IMR-90 (cell line): Measurements from ENCODE around the gene CLPTM1L. TPM values are rescaled to one million over a fixed set of nuclear protein-coding genes. Genes with fewer than 3 reads are reported as not detected.

Experiments
- ATAC-seq: fragments of 200-7000 bp; cut with Tn5 transposase; 2 replicates; pipeline ENCODE4 v1.9.1; 2020; ENCODE audit warnings: low read depth, mild to moderate bottlenecking, moderate library complexity
- BruUV-seq: library from RNA; stranded (reverse); fragments of 400-500 nt; replicated peaks from 2 replicates; lab custom pipeline; 2021; lab: Mats Ljungman, UMichigan
- CTCF ChIA-PET: fragments of 300-600 bp; formaldehyde crosslinking; extraction: SDS; loops from one replicate; lab custom pipeline; 2021; ENCODE audit warnings: antibody characterized with exemption; lab: Yijun Ruan, JAX
- POLR2A ChIA-PET: fragments of 300-600 bp; sonication (Branson Sonifier 250); formaldehyde crosslinking; loops from one replicate; lab custom pipeline; 2022; ENCODE audit warnings: antibody characterized with exemption; ENCODE audit not compliant: unreplicated experiment; lab: Charles Lee
- DNase-seq: peaks from one replicate; pipeline ENCODE4 v3.0.0; 2013
- H2AFZ ChIP-seq: replicated peaks from 2 replicates; pipeline ENCODE3; 2013; ENCODE audit warnings: low read length, mild to moderate bottlenecking; ENCODE audit not compliant: poor library complexity
- H2AK5ac ChIP-seq: 2 replicates; pipeline ENCODE4 v1.6.1; 2013; ENCODE audit warnings: low read depth, low read length, inconsistent platforms
- H2AK9ac ChIP-seq: replicated peaks from 2 replicates; pipeline ENCODE3; 2013; ENCODE audit warnings: mild to moderate bottlenecking, low read depth, low read length, moderate library complexity; ENCODE audit not compliant: poor library complexity
- H2BK120ac ChIP-seq: 2 replicates; pipeline ENCODE4 v1.6.1; 2013; ENCODE audit warnings: low read depth, low read length, inconsistent platforms
- H2BK15ac ChIP-seq: 3 replicates; pipeline ENCODE4 v1.6.1; 2013; ENCODE audit warnings: low read depth, low read length, inconsistent platforms
- H2BK20ac ChIP-seq: 2 replicates; pipeline ENCODE4 v1.6.1; 2013; ENCODE audit warnings: low read depth, mild to moderate bottlenecking, inconsistent platforms, low read length, moderate library complexity
- H2BK5ac ChIP-seq: 2 replicates; pipeline ENCODE4 v1.6.1; 2013; ENCODE audit warnings: mild to moderate bottlenecking, low read depth, low read length, inconsistent platforms; ENCODE audit not compliant: poor library complexity, severe bottlenecking
- H3K14ac ChIP-seq: replicated peaks from 2 replicates; pipeline ENCODE4 v1.6.1; 2013; ENCODE audit warnings: low read depth, low read length, inconsistent platforms
- H3K18ac ChIP-seq: 2 replicates; pipeline ENCODE4 v1.6.1; 2013; ENCODE audit warnings: low read depth, low read length, control low read depth
- H3K23ac ChIP-seq: 2 replicates; pipeline ENCODE4 v1.6.1; 2013; ENCODE audit warnings: low read depth, low read length, inconsistent platforms
- H3K27ac ChIP-seq: 2 replicates; pipeline ENCODE4 v1.5.1; 2013; ENCODE audit warnings: mild to moderate bottlenecking, control low read depth, low read length; ENCODE audit not compliant: insufficient read depth
- H3K27me3 ChIP-seq: 2 replicates; pipeline ENCODE4 v1.6.1; 2013; ENCODE audit warnings: low read length; ENCODE audit not compliant: control insufficient read depth, insufficient read depth
- H3K36me3 ChIP-seq: 2 replicates; pipeline ENCODE4 v1.6.1; 2013; ENCODE audit warnings: low read length, mixed read lengths; ENCODE audit not compliant: control insufficient read depth, insufficient read depth
- H3K4ac ChIP-seq: 2 replicates; pipeline ENCODE4 v1.6.1; 2013; ENCODE audit warnings: low read depth, low read length, inconsistent platforms
- H3K4me1 ChIP-seq: 2 replicates; pipeline ENCODE4 v1.6.1; 2013; ENCODE audit warnings: low read length, mixed read lengths; ENCODE audit not compliant: control insufficient read depth, insufficient read depth
- H3K4me2 ChIP-seq: 2 replicates; pipeline ENCODE4 v1.6.1; 2013; ENCODE audit warnings: low read depth, mild to moderate bottlenecking, control low read depth, low read length, moderate library complexity
- H3K4me3 ChIP-seq: 2 replicates; pipeline ENCODE4 v1.5.1; 2013; ENCODE audit warnings: low read depth, mild to moderate bottlenecking, control low read depth, low read length, moderate library complexity; ENCODE audit not compliant: insufficient read depth
- H3K56ac ChIP-seq: 2 replicates; pipeline ENCODE4 v1.6.1; 2013; ENCODE audit warnings: low read length, inconsistent platforms; ENCODE audit not compliant: insufficient read depth; ENCODE audit errors: extremely low read depth
- H3K79me1 ChIP-seq, 2 experiments: 2 replicates each; pipeline ENCODE4 v1.6.1; 2013; ENCODE audit warnings: low read length in 2 of 2, inconsistent platforms in 1 of 2, low read depth in 1 of 2
- H3K9ac ChIP-seq: 2 replicates; pipeline ENCODE4 v1.6.1; 2013; ENCODE audit warnings: low read depth, low read length, control low read depth
- H3K9me1 ChIP-seq: 2 replicates; pipeline ENCODE4 v1.6.1; 2013; ENCODE audit warnings: low read length, inconsistent platforms; ENCODE audit not compliant: insufficient read depth
- H3K9me3 ChIP-seq: 2 replicates; pipeline ENCODE4 v1.6.1; 2013; ENCODE audit warnings: low read length; ENCODE audit not compliant: control insufficient read depth, insufficient read depth
- H4K20me1 ChIP-seq: 2 replicates; pipeline ENCODE4 v1.6.1; 2013; ENCODE audit warnings: low read length, inconsistent platforms; ENCODE audit not compliant: insufficient read depth
- H4K5ac ChIP-seq: 2 replicates; pipeline ENCODE4 v1.6.1; 2013; ENCODE audit warnings: mild to moderate bottlenecking, low read depth, low read length, control low read depth
- H4K8ac ChIP-seq, 2 experiments: 2 replicates each; pipeline ENCODE4 v1.6.1; 2013; ENCODE audit warnings: low read depth in 2 of 2, low read length in 2 of 2, control low read depth in 1 of 2, inconsistent platforms in 1 of 2
- H4K91ac ChIP-seq: 2 replicates; pipeline ENCODE4 v1.6.1; 2013; ENCODE audit warnings: low read depth, low read length, inconsistent platforms; ENCODE audit not compliant: insufficient read depth
- FOS ChIP-seq: fragments of 150-350 bp; IDR thresholded peaks from 2 replicates; pipeline ENCODE4 v1.6.1; 2016; ENCODE audit warnings: low read depth, low read length
- SMC3 ChIP-seq: fragments of 150-350 bp; IDR thresholded peaks from 2 replicates; pipeline ENCODE4 v1.6.1; 2016; ENCODE audit warnings: low read depth, mild to moderate bottlenecking, antibody characterized with exemption, low read length, moderate library complexity
- WGBS, 2 experiments: methylation state at CpG; one replicate each; pipeline versions ENCODE4 v1.1.5 to v1.1.7; 2013; ENCODE audit warnings: missing lambda C conversion rate in 2 of 2; ENCODE audit not compliant: insufficient read length in 1 of 2; ENCODE audit errors: extremely low coverage in 2 of 2; 5-methylcytosine and 5-hydroxymethylcytosine counted together
- dilution Hi-C: fragments of 300-500 bp; cut with HindIII; formaldehyde crosslinking; loops from one replicate; pipeline ENCODE4 v1.14.3; 2018; ENCODE audit warnings: low sequenced_read_pairs; ENCODE audit not compliant: unreplicated experiment
- in situ Hi-C: fragments of 300-500 bp; cut with MboI; formaldehyde crosslinking; loops from 3 replicates; pipeline ENCODE4 v1.14.3; 2019; ENCODE audit warnings: low sequenced_read_pairs, inconsistent platforms, mixed read lengths
- intact Hi-C: fragments of 100-400 bp; cut with micrococcal nuclease; formaldehyde crosslinking; loops from 2 replicates; pipeline ENCODE4 v1.10.0; 2022
- polyA plus RNA-seq, 3 experiments: library from polyadenylated mRNA; depleted of rRNA; stranded (reverse); fragments of >200 nt; gene quantifications; 2 replicates each; pipeline ENCODE4 v1.2.3, GENCODE V29; 2012; ENCODE audit warnings: low replicate concordance in 1 of 3
- total RNA-seq: library from RNA; depleted of rRNA; stranded (reverse); fragments of >200 nt; gene quantifications from 2 replicates; pipeline ENCODE4 v1.2.3, GENCODE V29; 2012
- TF ChIP-seq, protein P1 (sequence below): fragments of 150-350 bp; IDR thresholded peaks from 2 replicates; pipeline ENCODE4 v1.6.1; 2017; ENCODE audit warnings: mild to moderate bottlenecking, antibody characterized with exemption, low read length, low read depth

Gene CLPTM1L
- total and polyA plus RNA-seq, 2 of the 4 experiments (the other 2 are of a cell fraction): 114 to 137 TPM

DNA sequence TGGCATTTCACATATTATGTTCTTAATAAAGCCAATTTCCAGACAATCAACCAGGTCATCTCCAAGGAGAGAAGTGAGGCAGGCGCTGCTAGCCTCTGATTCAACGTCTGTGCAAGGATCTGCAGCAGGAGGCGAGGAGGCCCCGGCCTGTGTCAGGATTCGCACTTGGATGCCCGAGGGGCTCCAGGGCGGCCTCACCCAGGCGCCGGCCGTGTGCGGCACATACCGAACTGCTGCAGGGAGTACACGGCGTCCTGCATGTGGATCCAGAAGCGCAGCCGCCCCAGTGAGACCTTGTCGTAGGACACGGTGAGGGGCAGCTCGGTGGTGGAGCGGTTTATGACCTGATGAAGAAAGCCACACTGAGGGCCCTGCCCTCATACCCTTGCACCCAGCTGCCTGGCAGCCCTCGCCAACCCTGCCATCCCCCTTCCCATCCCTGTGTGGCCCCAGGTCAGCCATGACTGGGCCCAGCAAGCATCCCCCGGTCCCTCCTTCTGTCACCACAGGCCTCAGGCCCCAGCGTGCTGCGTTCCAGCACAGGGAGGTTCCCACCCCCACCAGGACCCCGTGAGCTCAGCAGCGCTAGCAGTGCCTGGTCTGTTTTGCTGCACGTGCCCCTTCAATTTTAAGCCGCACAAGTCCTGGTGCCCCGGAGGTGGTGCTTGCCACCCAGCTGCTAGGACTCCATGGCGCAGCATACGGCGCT lies 9.9 kb downstream of the CLPTM1L start:
- Histone ChIP-seq H3K36me3 (peaks cover 77% of the 10 kb centered on the region), H3K56ac (no peak overlapping the region), H3K9ac (no peak overlapping the region), H2AFZ (no peak overlapping the region), H3K9me1 (no peaks in the 10 kb centered on the region), H4K91ac (no peak overlapping the region), H3K4me1 (no peaks in the 10 kb centered on the region), H3K27ac (no peak overlapping the region), H3K27me3 (no peaks in the 10 kb centered on the region), H3K4ac (no peak overlapping the region), H2BK15ac (no peak overlapping the region), H3K14ac (no peak overlapping the region), H2AK5ac (no peak overlapping the region), H4K20me1 (peaks cover 6% of the 10 kb centered on the region; the same call in 1 of the 2 replicates), H2BK20ac (no peak overlapping the region), H2BK120ac (no peak overlapping the region), H2AK9ac (no peak overlapping the region), H3K23ac (no peak overlapping the region), H4K8ac (no peak overlapping the region), H3K9me3 (no peaks in the 10 kb centered on the region), H4K5ac (no peak overlapping the region), H3K4me3 (no peak overlapping the region), H3K18ac (no peak overlapping the region), H3K4me2 (no peak overlapping the region), H3K79me1 (peaks cover 10 to 11% of the 10 kb centered on the region in 2 experiments; a peak in 3 of 4 replicates), H2BK5ac (no peak overlapping the region)
- BruUV-seq: no TSS peak
- ChIA-PET POLR2A (no interaction called here), CTCF (no interaction called here)
- 93% methylated on average over 17 of the region's 32 CpGs; no CpG with 5 or more reads in 1 of the 2 experiments for WGBS, 2 experiments
- dilution Hi-C loops: no loop called here
- TF ChIP-seq FOS (no peak), SMC3 (no peak)
- TF ChIP-seq, protein P1, sequence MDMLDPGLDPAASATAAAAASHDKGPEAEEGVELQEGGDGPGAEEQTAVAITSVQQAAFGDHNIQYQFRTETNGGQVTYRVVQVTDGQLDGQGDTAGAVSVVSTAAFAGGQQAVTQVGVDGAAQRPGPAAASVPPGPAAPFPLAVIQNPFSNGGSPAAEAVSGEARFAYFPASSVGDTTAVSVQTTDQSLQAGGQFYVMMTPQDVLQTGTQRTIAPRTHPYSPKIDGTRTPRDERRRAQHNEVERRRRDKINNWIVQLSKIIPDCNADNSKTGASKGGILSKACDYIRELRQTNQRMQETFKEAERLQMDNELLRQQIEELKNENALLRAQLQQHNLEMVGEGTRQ: no peak
- DNase-seq: no peak
- intact Hi-C loops: no loop called here
- in situ Hi-C loops: no loop called here
- no peak for ATAC-seq
